Erythroblast (primary cell): ENCODE results near the gene FSD1.
"Not testable (repeated sequence)": the region's sequence is repeated elsewhere in the genome, so short reads cannot be mapped to it uniquely, and the experiment has no call there.

ENCODE experiments used
- GATA1 ChIP-seq: IDR thresholded peaks from 2 replicates; pipeline ENCODE4 v1.6.1; 2011; ENCODE audit warnings: low read depth, mild to moderate bottlenecking, control low read depth, low read length, moderate library complexity
- POLR2A ChIP-seq: IDR thresholded peaks from 2 replicates; pipeline ENCODE4 v1.6.1; 2011; ENCODE audit warnings: mild to moderate bottlenecking, low read length

DNA sequence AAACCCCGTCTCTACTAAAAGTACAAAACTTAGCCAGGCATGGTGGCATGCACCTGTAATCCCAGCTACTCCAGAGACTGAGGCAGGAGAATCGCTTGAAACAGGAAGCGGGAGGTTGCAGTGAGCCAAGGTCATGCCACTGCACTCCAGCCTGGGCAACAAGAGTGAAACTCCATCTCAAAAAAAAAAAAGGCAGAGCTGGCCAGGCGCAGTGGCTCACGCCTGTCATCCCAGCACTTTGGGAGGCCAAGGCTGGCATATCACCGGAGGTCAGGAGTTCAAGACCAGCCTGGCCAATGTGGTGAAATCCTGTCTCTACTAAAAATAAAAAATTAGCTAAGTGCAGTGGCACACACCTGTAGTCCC, 30.1 kb upstream of the FSD1 start:
- TF ChIP-seq POLR2A, GATA1: not testable (repeated sequence)
